Measurements from ENCODE around the gene TRAF3IP1.

- no peak for TF ChIP-seq CTCF (IDR thresholded peaks at IDR 0.05; ENCODE audit: poor library complexity, severe bottlenecking)
- TF ChIP-seq SMC3 (conservative IDR thresholded peaks at IDR 0.05; ENCODE audit: poor library complexity) = no peak
- TF ChIP-seq TAF1 (IDR thresholded peaks at IDR 0.05; ENCODE audit: low read depth) = no peak
- no peak for TF ChIP-seq EP300 (conservative IDR thresholded peaks at IDR 0.05; ENCODE audit: poor library complexity, severe bottlenecking)
- no peak for TF ChIP-seq MXI1 (conservative IDR thresholded peaks at IDR 0.05; ENCODE audit: poor library complexity, severe bottlenecking)
- TF ChIP-seq POLR2AphosphoS5 (IDR thresholded peaks at IDR 0.05) = no peak
- no peak for TF ChIP-seq EZH2 (IDR thresholded peaks at IDR 0.05; ENCODE audit: borderline replicate concordance, insufficient read depth, low read length, poor library complexity, severe bottlenecking)
Observed at GRCh38 chr2:238378230-238379095, 58.1 kb downstream of the TRAF3IP1 start.

Data from neural cell (in vitro differentiated cells).